Myocyte (in vitro differentiated cells): ENCODE data around the gene TGFBR2. TPM values are rescaled to one million over a fixed set of nuclear protein-coding genes. Genes with fewer than 3 reads are reported as not detected.
A peak's percentile ranks its signal among the peaks of the same experiment; 100 is the strongest.

Experiments used
- DNase-seq: peaks from one replicate; pipeline ENCODE4 v3.0.0-alpha.2; 2012; ENCODE audit warnings: low read depth
- polyA plus RNA-seq: library from polyadenylated mRNA; unstranded; fragments of >200 nt; gene quantifications from one replicate; pipeline ENCODE4 v1.2.1, GENCODE V29; 2012; ENCODE audit warnings: missing spikeins
- total RNA-seq: library from RNA; depleted of rRNA; stranded (reverse); fragments of >200 nt; gene quantifications from 2 replicates; pipeline ENCODE4 v1.2.3, GENCODE V29; 2014

The TGFBR2 gene
- total RNA-seq: 102 and 106 TPM in 2 replicates
- 109 TPM for polyA plus RNA-seq

GRCh38 chr3:30606301-30607031 is at the start of gene TGFBR2:
Gene TGFBR2, plus strand, starts transcription at chr3:30606601. Its CDS starts 283 bp downstream, at chr3:30606884.
- DNase-seq: peak; percentile 98

- no peak for DNase-seq
Observed at GRCh38 chr3:30557746-30558303, 48.6 kb upstream of the TGFBR2 start.

DNA sequence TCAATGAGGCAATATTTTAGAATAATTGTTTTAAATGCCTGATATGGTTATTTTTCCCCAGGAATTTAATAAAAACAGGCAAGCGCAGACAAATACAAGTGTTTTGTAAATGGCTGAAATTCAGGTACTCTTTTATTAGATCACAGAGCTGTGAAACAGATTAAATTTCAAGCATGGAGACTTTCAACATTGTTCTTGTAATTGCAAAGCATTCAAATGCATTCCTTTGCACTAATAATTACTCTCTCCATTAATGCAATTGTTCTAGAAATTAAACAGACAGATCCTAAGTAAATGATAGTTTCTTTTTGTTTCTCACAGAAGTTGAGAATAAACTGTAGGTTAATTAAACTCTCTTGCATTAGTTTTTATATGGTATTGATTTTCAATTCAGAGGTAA is 42.4 kb upstream of the TGFBR2 start:
- no peak for DNase-seq

- DNase-seq: no peak
Observed at GRCh38 chr3:30567139-30567753, 39.2 kb upstream of the TGFBR2 start.

GRCh38 chr3:30576946-30577345 is 29.5 kb upstream of the TGFBR2 start:
- DNase-seq: peak; percentile 31

- DNase-seq: peak; percentile 4
Observed at GRCh38 chr3:30577788-30578187, 28.6 kb upstream of the TGFBR2 start.

DNA sequence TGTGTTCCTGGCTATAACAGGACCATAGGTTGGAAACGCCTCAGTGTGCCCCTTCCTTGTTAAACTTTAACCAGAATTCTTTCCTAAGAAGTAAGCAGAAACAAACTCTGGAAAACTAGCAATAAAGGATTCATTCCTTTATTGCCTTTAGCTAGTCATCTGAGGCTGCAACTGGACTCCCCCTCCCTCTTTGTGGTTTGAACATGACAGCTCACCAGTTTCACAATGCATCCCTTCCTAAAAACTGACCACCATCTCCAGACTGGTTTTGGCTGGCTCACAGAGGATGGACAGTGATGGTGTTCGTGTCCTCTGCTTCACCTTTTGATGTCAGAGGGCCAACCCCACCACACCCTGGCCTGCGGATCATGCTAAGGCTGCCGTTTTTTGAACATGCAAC is 27.9 kb upstream of the TGFBR2 start:
- DNase-seq: peak; percentile 94

GRCh38 chr3:30578986-30579579 is 27.3 kb upstream of the TGFBR2 start:
- no peak for DNase-seq

DNA sequence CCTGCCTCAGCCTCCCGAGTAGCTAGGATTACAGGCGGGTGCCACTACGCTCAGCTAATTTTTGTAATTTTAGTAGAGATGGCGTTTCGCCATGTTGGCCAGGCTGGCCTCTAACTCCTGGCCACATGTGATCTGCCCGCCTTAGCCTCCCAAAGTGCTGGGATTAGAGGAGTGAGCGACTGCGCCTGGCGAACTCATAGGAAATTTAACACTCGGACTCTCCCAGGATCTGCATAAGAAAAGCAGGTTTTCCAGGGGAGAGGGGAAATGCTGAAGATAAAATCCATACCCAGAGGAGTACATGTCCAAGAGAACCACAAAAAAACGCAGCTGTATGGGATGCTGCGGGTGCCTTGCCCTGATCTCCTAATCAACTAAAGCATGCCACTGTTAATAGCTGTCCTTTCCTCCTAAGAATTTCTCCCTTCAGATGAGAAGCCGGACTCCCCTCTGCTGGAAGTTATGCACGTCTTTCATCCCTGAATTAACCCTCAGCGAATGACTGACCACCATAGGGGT is 25.3 kb upstream of the TGFBR2 start:
- no peak for DNase-seq

DNA sequence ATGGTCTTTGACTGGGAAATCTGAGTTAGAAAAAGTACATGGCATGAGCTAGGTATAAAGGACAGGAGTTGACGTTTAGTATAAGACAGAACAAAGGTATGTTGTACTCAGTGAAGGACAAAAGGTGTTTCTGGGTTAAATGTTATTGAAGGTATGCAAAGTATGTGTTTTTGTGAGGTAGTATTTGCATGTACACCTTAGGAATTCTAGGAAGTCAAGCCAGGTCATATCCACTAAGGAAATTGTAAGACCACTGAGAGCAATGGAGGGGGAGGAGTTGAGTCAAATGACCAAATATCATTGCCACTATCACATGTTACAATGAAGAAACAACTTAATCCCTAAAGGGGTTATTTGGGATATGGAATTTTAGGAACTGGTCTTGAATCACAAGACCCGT is 24.4 kb upstream of the TGFBR2 start:
- DNase-seq: no peak

GRCh38 chr3:30583973-30584372 is 22.4 kb upstream of the TGFBR2 start:
- no peak for DNase-seq

GRCh38 chr3:30585654-30586053 is 20.7 kb upstream of the TGFBR2 start:
- DNase-seq: no peak

DNA sequence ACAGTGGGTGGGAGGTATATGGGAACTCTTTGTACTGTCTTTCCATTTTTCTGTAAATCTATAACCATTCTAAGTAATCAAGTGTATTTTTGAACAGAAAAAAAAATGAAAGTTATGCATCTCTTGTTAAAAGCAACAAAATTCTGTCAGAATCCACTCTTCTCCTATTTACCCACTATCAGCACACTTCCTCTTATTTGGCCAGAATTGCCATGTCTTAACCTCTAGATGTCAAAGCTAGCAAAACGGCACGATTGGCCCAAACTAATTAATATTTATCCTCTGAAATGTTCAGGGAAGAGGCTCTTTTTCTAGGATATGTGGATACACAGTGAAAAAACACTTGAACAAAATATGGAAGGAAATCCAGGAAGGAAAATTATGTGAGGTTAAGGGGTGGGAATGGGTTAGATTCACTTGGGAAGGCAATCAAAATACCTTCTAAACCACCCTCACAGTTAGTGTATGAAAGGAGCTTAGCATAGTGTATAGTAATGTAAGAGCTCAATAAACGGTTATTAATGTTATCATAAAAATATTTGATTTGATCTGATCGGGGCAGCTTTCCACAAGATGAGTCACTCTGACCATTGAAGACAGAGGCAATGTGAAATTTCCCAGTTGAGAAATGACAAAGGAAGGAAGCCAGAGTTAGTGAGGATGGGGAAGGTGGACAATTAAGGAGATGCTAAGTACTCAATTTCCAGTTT is 20.1 kb upstream of the TGFBR2 start:
- DNase-seq: no peak

DNA sequence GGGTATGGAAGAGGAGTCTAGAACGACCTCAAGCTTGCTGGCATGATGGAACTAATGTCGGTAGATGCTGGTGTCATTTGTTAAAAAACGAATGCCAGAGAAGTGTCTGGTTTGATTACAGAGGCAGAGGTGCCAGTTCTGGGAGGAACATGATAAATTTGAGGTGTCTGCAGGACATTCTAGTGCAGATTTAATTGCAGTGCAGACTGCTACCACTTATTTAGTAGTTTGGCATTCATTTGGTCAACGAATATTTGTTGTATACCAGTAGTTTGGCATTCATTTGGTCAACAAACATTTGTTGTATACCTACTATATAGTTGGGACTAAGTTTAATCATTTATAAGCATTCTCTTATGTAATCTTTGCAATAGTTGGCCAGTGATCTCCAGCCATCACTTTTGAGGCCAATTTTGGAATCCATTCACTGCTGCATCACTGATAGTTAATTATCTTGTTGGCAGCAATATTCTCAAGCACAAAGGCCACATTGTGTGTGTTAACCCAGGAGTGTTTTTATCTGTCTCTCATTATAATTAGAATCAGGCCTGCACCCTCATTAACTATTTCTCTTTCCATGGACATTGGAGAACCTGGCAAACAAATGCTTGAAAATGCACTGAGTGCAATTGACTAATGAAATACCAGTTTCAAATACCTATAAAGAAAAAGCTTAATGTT is 19.5 kb upstream of the TGFBR2 start:
- DNase-seq: no peak

- no peak for DNase-seq
Observed at GRCh38 chr3:30587904-30588303, 18.5 kb upstream of the TGFBR2 start.

DNA sequence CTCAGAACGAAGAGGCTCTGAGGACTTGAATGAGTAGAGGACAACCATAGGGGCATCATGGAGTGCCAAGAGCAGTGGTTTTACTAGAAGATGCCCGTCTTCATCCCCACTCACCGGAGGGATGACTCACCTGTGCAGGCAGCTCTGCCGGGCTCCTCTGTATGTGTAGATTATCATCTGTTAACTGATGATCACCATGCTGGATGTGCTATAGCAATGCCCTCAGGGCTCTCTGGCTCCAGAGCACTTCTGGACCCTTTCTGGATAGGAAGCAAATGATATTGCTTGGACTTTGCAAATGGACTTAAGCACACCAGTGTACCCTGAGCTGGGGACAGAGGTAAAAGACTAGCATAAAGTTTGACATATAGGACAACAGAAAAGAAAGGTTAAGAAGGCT is 10.2 kb upstream of the TGFBR2 start:
- DNase-seq: no peak

- no peak for DNase-seq
Observed at GRCh38 chr3:30597131-30597768, 9.2 kb upstream of the TGFBR2 start.

DNA sequence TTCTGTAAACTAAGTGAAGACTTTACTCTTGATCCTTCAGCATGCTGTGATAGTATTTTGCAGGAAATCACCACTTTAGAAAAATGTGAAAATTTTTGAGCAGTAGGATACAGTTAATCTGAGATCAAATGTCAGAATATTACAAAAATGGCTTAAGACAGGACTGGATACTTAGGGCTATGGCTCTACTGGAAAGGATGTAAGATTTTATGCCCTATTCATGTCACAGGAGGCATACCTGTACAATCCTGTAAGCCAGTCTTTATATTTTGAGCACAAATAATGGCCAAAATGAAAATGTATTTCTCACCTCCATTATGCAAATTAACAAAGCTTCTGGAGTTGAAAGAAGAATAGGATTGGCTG is 8.6 kb upstream of the TGFBR2 start:
- no peak for DNase-seq

DNA sequence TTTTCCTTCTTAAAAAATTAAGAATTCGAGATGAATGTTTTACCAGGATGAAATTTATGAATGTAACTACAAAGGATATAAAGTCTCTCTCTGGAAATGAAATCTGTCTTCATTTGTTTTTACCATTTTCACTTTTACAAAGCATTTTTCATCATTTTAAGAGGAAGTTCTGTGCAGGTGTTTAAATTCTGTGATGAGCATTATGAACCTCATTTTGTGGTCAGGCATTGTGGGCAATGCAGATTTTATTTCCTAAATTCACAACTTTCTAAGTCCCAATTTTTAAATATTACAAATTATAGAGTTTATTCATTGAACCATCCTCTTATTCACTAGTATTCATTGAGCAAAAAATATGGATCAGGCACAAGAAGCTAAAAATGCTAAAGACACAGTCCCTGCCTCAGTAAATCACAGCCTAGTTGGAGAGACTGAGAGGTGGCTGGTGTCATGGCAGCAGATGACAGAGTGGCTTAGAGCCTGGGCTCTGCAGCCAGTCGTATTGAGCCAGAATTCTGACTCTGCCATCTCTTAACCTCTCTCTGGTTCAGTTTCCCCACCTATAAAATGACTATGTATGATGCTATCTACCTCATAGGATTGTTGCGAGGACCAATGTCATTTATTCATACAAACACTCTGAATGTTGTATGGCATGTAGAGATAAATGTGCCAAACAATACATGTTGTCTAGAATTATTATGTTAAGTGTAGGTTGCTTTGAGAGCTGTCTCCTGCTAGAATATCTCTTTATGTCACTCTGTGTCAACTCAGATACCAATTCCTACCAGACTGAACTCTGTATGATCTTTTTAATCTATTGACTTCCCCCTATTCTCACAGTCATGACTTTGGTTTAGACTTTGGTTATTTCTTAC is 7.5 kb upstream of the TGFBR2 start:
- DNase-seq: no peak
